Endothelial cell of umbilical vein (primary cell): ENCODE results near the gene TSPAN15. TPM values are rescaled to one million over a fixed set of nuclear protein-coding genes. Genes with fewer than 3 reads are reported as not detected.
"Not testable (repeated sequence)": the region's sequence is repeated elsewhere in the genome, so short reads cannot be mapped to it uniquely, and the experiment has no call there.

Experiments used
- BruUV-seq: library from RNA; stranded (reverse); fragments of 400-500 nt; replicated peaks from 2 replicates; lab custom pipeline; 2021; lab: Mats Ljungman, UMichigan
- CTCF ChIA-PET: fragments of 300-600, 350-600 bp; sonication (Branson Sonifier 250); formaldehyde crosslinking; loops from one replicate; lab custom pipeline; 2021; ENCODE audit warnings: antibody characterized with exemption, inconsistent platforms; lab: Charles Lee
- POLR2A ChIA-PET: fragments of 300-600, 350-600 bp; sonication (Branson Sonifier 250); formaldehyde crosslinking; loops from one replicate; lab custom pipeline; 2021; ENCODE audit warnings: antibody characterized with exemption, inconsistent platforms; lab: Charles Lee
- DNase-seq: peaks from one replicate; pipeline ENCODE4 v3.0.0-alpha.2; 2011; ENCODE audit warnings: low read depth, low spot score
- FAIRE-seq: peaks from 2 replicates; lab custom pipeline; 2011; peaks lifted over from hg19 to GRCh38; lab: Jason Lieb, UNC
- H2AFZ ChIP-seq: 2 replicates; pipeline ENCODE4 v1.6.0; 2012; ENCODE audit warnings: low read depth, low read length, control low read depth, inconsistent platforms
- H3K27ac ChIP-seq: 2 replicates; pipeline ENCODE4 v1.5.1; 2011; ENCODE audit warnings: low read depth, mild to moderate bottlenecking, control low read depth, low read length, moderate library complexity; ENCODE audit not compliant: insufficient read depth
- H3K27me3 ChIP-seq, 2 experiments: 2 replicates each; pipeline versions ENCODE4 v1.6.0 to v1.6.1; 2011; ENCODE audit warnings: low read length in 2 of 2, mixed read lengths in 1 of 2; ENCODE audit not compliant: control insufficient read depth in 2 of 2, insufficient read depth in 2 of 2
- H3K36me3 ChIP-seq, 2 experiments: 2 replicates in 1 of 2; 3 replicates in 1 of 2; pipeline ENCODE4 v1.5.1; 2011; ENCODE audit warnings: low read length in 2 of 2, mild to moderate bottlenecking in 1 of 2, moderate library complexity in 1 of 2; ENCODE audit not compliant: control insufficient read depth in 2 of 2, insufficient read depth in 2 of 2; ENCODE audit errors: extremely low read depth in 1 of 2
- H3K4me1 ChIP-seq: 3 replicates; pipeline ENCODE4 v1.5.1; 2011; ENCODE audit warnings: mild to moderate bottlenecking, low read length; ENCODE audit not compliant: control insufficient read depth, insufficient read depth; ENCODE audit errors: extremely low read depth
- H3K4me2 ChIP-seq: 2 replicates; pipeline ENCODE4 v1.6.1; 2011; ENCODE audit warnings: low read length, control low read depth, mixed read lengths; ENCODE audit not compliant: insufficient read depth
- H3K4me3 ChIP-seq, 3 experiments: fragments of 200-600 bp in 1 of 3; sonication (generic), shearing (Covaris generic) in 1 of 3; replicated peaks in 1 of 3; 2 replicates each; pipeline ENCODE4 v1.5.1; 2011 to 2016; ENCODE audit warnings: control low read depth in 3 of 3, low read length in 3 of 3, mild to moderate bottlenecking in 2 of 3, inconsistent platforms in 1 of 3, low read depth in 1 of 3, moderate library complexity in 1 of 3; ENCODE audit not compliant: insufficient read depth in 1 of 3
- H3K79me2 ChIP-seq: 2 replicates; pipeline ENCODE4 v1.6.0; 2012; ENCODE audit warnings: low read length, inconsistent platforms; ENCODE audit not compliant: control insufficient read depth, insufficient read depth
- H3K9ac ChIP-seq: replicated peaks from 2 replicates; pipeline ENCODE3; 2011; ENCODE audit warnings: low read length, control low read depth; ENCODE audit not compliant: insufficient read depth; ENCODE audit errors: extremely low read depth
- H3K9me1 ChIP-seq: replicated peaks from 3 replicates; pipeline ENCODE4 v1.6.0; 2011; ENCODE audit warnings: mild to moderate bottlenecking, low read length; ENCODE audit not compliant: control insufficient read depth, insufficient read depth; ENCODE audit errors: extremely low read depth
- H3K9me3 ChIP-seq: replicated peaks from 2 replicates; pipeline ENCODE4 v1.5.1; 2012; ENCODE audit warnings: low read length, inconsistent platforms; ENCODE audit not compliant: control insufficient read depth, insufficient read depth
- H4K20me1 ChIP-seq: replicated peaks from 2 replicates; pipeline ENCODE3; 2011; ENCODE audit warnings: mild to moderate bottlenecking, low read length; ENCODE audit not compliant: control insufficient read depth, insufficient read depth; ENCODE audit errors: extremely low read depth
- POLR2AphosphoS5 ChIP-seq: IDR thresholded peaks from 2 replicates; pipeline ENCODE4 v1.6.1; 2012; ENCODE audit warnings: low read depth, mild to moderate bottlenecking, control low read depth, low read length, moderate library complexity; ENCODE audit not compliant: insufficient read depth
- dilution Hi-C: fragments of 300-500 bp; cut with MboI; formaldehyde crosslinking; loops from one replicate; pipeline ENCODE4 v1.15.0; 2019; ENCODE audit warnings: low sequenced_read_pairs; ENCODE audit not compliant: extremely low pct_ligation_motif_present
- intact Hi-C: fragments of 100-400 bp; cut with micrococcal nuclease; formaldehyde crosslinking; loops from one replicate; pipeline ENCODE4 v1.10.0; 2022
- polyA plus RNA-seq, 4 experiments: library from polyadenylated mRNA; depleted of rRNA in 3 of 4; stranded (reverse) in 3 of 4; unstranded in 1 of 4; fragments of >200 nt; gene quantifications; 2 replicates each; pipeline versions ENCODE4 v1.2.1 to v1.2.3, GENCODE V29; 2011 to 2012; ENCODE audit warnings: missing spikeins in 1 of 4
- total RNA-seq: library from RNA; stranded (reverse); gene quantifications from 2 replicates; pipeline ENCODE4 v1.2.3, GENCODE V29; 2021
- TF ChIP-seq, protein P1 (sequence below), 2 donors: IDR thresholded peaks; 1 replicate in 1 of 2; 2 replicates in 1 of 2; pipeline ENCODE4 v1.5.1; 2011; ENCODE audit warnings: low read length in 2 of 2, mild to moderate bottlenecking in 2 of 2, moderate library complexity in 2 of 2, control low read depth in 1 of 2, inconsistent platforms in 1 of 2, low read depth in 1 of 2; ENCODE audit not compliant: insufficient read depth in 1 of 2; ENCODE audit errors: extremely low read depth in 1 of 2

TSPAN15 gene
- total and polyA plus RNA-seq, 2 donors (not counting 3 experiments of a cell fraction or from before 2014, with no cell fraction given), result 78.4 to 189 TPM

DNA sequence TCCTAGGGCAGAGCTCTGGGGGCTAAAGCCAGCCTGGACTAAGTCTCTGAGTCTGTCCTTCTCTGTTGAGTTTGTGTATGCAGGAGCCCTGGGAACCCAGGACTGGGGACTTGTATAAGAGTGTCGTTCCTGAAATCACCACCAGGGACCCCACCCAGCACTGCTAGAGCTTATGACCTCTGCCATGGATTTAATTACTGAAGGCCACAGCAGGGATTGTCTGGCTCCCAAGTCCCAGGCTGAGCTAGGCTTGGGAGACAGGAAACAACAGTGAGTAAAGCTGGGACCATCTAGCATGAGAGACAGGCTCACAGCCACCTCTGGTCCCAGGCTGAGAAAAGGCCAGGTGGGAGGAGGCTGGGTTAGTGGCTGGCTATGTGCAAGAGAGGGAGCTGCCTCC, 1.4 kb upstream of the TSPAN15 start:
- Histone ChIP-seq H3K9me3 (no peaks in the 10 kb centered on the region), H3K27me3 (no peaks in the 10 kb centered on the region), H3K4me1 (peaks cover 77% of the 10 kb centered on the region), H3K9ac (peak overlapping the region; percentile 39), H2AFZ (peak overlapping the region; percentile 83), H4K20me1 (no peaks in the 10 kb centered on the region), H3K4me3 (no peak overlapping the region), H3K9me1 (no peaks in the 10 kb centered on the region), H3K79me2 (peaks cover 2% of the 10 kb centered on the region), H3K36me3 (no peaks in the 10 kb centered on the region), H3K27ac (peak overlapping the region; percentile 59), H3K4me2 (peak overlapping the region; percentile 0)
- intact Hi-C loops (loop anchor here (1.0 to 2.0 kb wide), 3 partner anchors 15 to 57 kb away; no protein-coding TSS in a partner anchor), dilution Hi-C loops (loop anchor here (5.0 kb wide), 1 partner anchor 47 kb away; no protein-coding TSS in a partner anchor)
- CTCF ChIA-PET, result interaction anchor here (0.6 to 7.5 kb wide), 20 partner anchors 8 to 187 kb away, joined by 3 to 60 read pairs (median 6); no protein-coding TSS in a partner anchor
- BruUV-seq, result no TSS peak
- FAIRE-seq (peak; percentile 89), DNase-seq (peak; percentile 76)
- TF ChIP-seq, protein P1, sequence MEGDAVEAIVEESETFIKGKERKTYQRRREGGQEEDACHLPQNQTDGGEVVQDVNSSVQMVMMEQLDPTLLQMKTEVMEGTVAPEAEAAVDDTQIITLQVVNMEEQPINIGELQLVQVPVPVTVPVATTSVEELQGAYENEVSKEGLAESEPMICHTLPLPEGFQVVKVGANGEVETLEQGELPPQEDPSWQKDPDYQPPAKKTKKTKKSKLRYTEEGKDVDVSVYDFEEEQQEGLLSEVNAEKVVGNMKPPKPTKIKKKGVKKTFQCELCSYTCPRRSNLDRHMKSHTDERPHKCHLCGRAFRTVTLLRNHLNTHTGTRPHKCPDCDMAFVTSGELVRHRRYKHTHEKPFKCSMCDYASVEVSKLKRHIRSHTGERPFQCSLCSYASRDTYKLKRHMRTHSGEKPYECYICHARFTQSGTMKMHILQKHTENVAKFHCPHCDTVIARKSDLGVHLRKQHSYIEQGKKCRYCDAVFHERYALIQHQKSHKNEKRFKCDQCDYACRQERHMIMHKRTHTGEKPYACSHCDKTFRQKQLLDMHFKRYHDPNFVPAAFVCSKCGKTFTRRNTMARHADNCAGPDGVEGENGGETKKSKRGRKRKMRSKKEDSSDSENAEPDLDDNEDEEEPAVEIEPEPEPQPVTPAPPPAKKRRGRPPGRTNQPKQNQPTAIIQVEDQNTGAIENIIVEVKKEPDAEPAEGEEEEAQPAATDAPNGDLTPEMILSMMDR (IDR thresholded peaks at IDR 0.05; ENCODE audit: extremely low read depth in 1 of 2, insufficient read depth in 1 of 2, low read depth in 1 of 2, low read length in 2 of 2), result peak; percentile 67 to 69
- TF ChIP-seq POLR2AphosphoS5, result no peak
- POLR2A ChIA-PET, result interaction anchor here (0.6 to 1.1 kb wide), 3 partner anchors 35 to 58 kb away, joined by 3 to 5 read pairs (median 3); no protein-coding TSS in a partner anchor

DNA sequence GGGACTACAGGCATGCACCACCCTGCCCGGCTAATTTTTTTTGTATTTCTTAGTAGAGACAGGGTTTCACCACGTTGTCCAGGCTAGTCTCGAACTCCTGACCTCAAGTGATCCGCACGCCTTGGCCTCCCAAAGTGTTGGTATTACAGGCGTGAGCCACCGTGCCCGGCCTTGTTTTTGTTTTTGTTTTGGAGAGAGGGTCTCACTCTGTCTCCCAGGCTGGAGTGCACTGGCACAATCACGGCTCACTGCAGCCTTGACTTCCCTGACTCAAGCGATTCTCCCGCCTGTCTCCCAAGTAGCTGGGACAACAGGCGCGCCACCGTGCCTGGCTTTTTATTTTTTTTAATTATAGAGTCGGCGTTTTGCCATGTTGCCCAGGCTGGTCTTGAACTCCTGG, 870 bp upstream of the TSPAN15 start:
- not testable (repeated sequence) for H3K27me3 ChIP-seq, H3K36me3 ChIP-seq, H2AFZ ChIP-seq, H3K9ac ChIP-seq, H3K4me3 ChIP-seq, DNase-seq, H3K9me3 ChIP-seq, BruUV-seq, FAIRE-seq, H3K4me2 ChIP-seq, H4K20me1 ChIP-seq, H3K79me2 ChIP-seq, H3K9me1 ChIP-seq
- H3K4me1 ChIP-seq, result peaks cover 76% of the 10 kb centered on the region
- ChIA-PET POLR2A (interaction anchor here (0.5 kb wide), 1 partner anchor 24 kb away, joined by 5 read pairs; no protein-coding TSS in a partner anchor), CTCF (interaction anchor here (0.6 to 7.5 kb wide), 21 partner anchors 8 to 64 kb away, joined by 3 to 60 read pairs (median 5); no protein-coding TSS in a partner anchor)
- intact Hi-C loops, result loop anchor here (1.0 to 2.0 kb wide), 3 partner anchors 14 to 57 kb away; no protein-coding TSS in a partner anchor
- dilution Hi-C loops, result loop anchor here (5.0 kb wide), 1 partner anchor 47 kb away; no protein-coding TSS in a partner anchor
- peak overlapping the region; percentile 59 for H3K27ac ChIP-seq
